Astrocyte (in vitro differentiated cells and primary cell): ENCODE results near the gene SOHLH2. TPM values are rescaled to one million over a fixed set of nuclear protein-coding genes. Genes with fewer than 3 reads are reported as not detected.

Experiments
- DNase-seq: peaks from one replicate; pipeline ENCODE4 v3.0.0-alpha.2; 2010; ENCODE audit warnings: low read depth
- FAIRE-seq: peaks from 2 replicates; lab custom pipeline; 2011; peaks lifted over from hg19 to GRCh38; lab: Jason Lieb, UNC
- H2AFZ ChIP-seq: 2 replicates; pipeline ENCODE4 v1.6.0; 2012; ENCODE audit warnings: low read depth, low read length, inconsistent platforms
- H3K27ac ChIP-seq: 2 replicates; pipeline ENCODE4 v1.5.1; 2011; ENCODE audit warnings: low read depth, low read length, inconsistent platforms
- H3K27me3 ChIP-seq: 2 replicates; pipeline ENCODE4 v1.6.0; 2011; ENCODE audit warnings: low read length, inconsistent platforms; ENCODE audit not compliant: insufficient read depth
- H3K36me3 ChIP-seq: 2 replicates; pipeline ENCODE4 v1.5.1; 2011; ENCODE audit warnings: low read length, inconsistent platforms; ENCODE audit not compliant: insufficient read depth
- H3K4me1 ChIP-seq: 2 replicates; pipeline ENCODE4 v1.5.1; 2011; ENCODE audit warnings: low read length, inconsistent platforms; ENCODE audit not compliant: insufficient read depth
- H3K4me2 ChIP-seq: 2 replicates; pipeline ENCODE4 v1.6.0; 2012; ENCODE audit warnings: low read length, inconsistent platforms
- H3K4me3 ChIP-seq: 2 replicates; pipeline ENCODE4 v1.5.1; 2011; ENCODE audit warnings: low read depth, mild to moderate bottlenecking, low read length, inconsistent platforms; ENCODE audit not compliant: insufficient read depth
- H3K79me2 ChIP-seq: 2 replicates; pipeline ENCODE4 v1.6.0; 2012; ENCODE audit warnings: mild to moderate bottlenecking, low read length, inconsistent platforms; ENCODE audit not compliant: insufficient read depth
- H3K9ac ChIP-seq: 2 replicates; pipeline ENCODE4 v1.6.0; 2012; ENCODE audit warnings: mild to moderate bottlenecking, low read length, inconsistent platforms
- H3K9me3 ChIP-seq: 2 replicates; pipeline ENCODE4 v1.5.1; 2012; ENCODE audit warnings: low read depth, mild to moderate bottlenecking, low read length, inconsistent platforms; ENCODE audit not compliant: insufficient read depth
- H4K20me1 ChIP-seq: 2 replicates; pipeline ENCODE4 v1.6.0; 2012; ENCODE audit warnings: low read length, inconsistent platforms; ENCODE audit not compliant: insufficient read depth
- H3K27ac Mint-ChIP-seq: one replicate; pipeline ENCODE4 v1.8.0; 2021; ENCODE audit warnings: mild to moderate bottlenecking, mixed read lengths; ENCODE audit not compliant: unreplicated experiment
- H3K27me3 Mint-ChIP-seq: one replicate; pipeline ENCODE4 v1.8.0; 2021; ENCODE audit warnings: low read depth, mixed read lengths; ENCODE audit not compliant: unreplicated experiment
- H3K36me3 Mint-ChIP-seq: one replicate; pipeline ENCODE4 v1.8.0; 2021; ENCODE audit warnings: low read depth, mixed read lengths; ENCODE audit not compliant: unreplicated experiment
- H3K4me1 Mint-ChIP-seq: one replicate; pipeline ENCODE4 v1.8.0; 2021; ENCODE audit warnings: low read depth, mixed read lengths; ENCODE audit not compliant: unreplicated experiment
- H3K4me3 Mint-ChIP-seq: one replicate; pipeline ENCODE4 v1.8.0; 2021; ENCODE audit warnings: mild to moderate bottlenecking, moderate library complexity, mixed read lengths; ENCODE audit not compliant: unreplicated experiment
- H3K9me3 Mint-ChIP-seq: one replicate; pipeline ENCODE4 v1.8.0; 2021; ENCODE audit warnings: mild to moderate bottlenecking, mixed read lengths; ENCODE audit not compliant: unreplicated experiment
- EZH2 ChIP-seq: IDR thresholded peaks from 2 replicates; pipeline ENCODE4 v1.6.1; 2012; ENCODE audit warnings: mild to moderate bottlenecking, low read length, inconsistent platforms; ENCODE audit not compliant: insufficient read depth
- total RNA-seq: library from RNA; stranded (reverse); gene quantifications from 2 replicates; pipeline ENCODE4 v1.2.1, GENCODE V29; 2021
- TF ChIP-seq, protein P1 (sequence below): IDR thresholded peaks from 2 replicates; pipeline ENCODE4 v1.5.1; 2011; ENCODE audit warnings: low read depth, mild to moderate bottlenecking, inconsistent platforms, low read length, moderate library complexity; ENCODE audit not compliant: insufficient read depth

The SOHLH2 gene
- total RNA-seq, 1 donor from 2014 or later, result not detected

DNA sequence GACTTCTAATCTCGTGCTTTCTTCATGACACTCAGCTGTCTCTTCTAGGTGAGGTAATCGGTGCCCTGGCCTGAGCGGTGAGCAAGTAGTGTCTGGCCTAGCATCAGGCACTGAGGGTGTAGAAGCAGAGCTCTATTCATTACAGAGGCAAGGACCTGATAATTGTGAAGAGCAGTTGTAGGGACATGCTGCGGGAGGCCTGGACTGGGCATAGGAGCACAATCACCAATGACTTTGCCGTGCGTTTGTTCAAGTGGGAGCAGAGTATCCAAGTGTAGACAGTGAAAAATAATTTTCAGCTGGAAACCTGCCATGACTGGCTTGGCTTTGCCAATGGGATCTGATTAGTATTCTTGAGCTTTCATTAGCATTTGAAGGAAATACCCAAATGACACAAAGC, 51.1 kb downstream of the SOHLH2 start:
- H3K4me2 ChIP-seq, result peak overlapping the region; percentile 67
- DNase-seq (peak; percentile 22), FAIRE-seq (no peak)
- no peak overlapping the region for H2AFZ ChIP-seq
- H3K27me3 Mint-ChIP-seq, result peaks cover 5% of the 10 kb centered on the region
- H3K4me1 ChIP-seq, result peaks cover 30% of the 10 kb centered on the region
- H3K9me3 Mint-ChIP-seq, result no peaks in the 10 kb centered on the region
- H3K9me3 ChIP-seq, result no peaks in the 10 kb centered on the region
- H4K20me1 ChIP-seq, result no peaks in the 10 kb centered on the region
- H3K36me3 ChIP-seq, result no peaks in the 10 kb centered on the region
- peaks cover 15% of the 10 kb centered on the region for H3K27me3 ChIP-seq
- no peaks in the 10 kb centered on the region for H3K79me2 ChIP-seq
- peaks cover 6% of the 10 kb centered on the region for H3K4me1 Mint-ChIP-seq
- H3K27ac Mint-ChIP-seq, result no peak overlapping the region
- H3K9ac ChIP-seq, result peak overlapping the region; percentile 31
- no peak overlapping the region for H3K4me3 ChIP-seq
- no peak for TF ChIP-seq EZH2
- TF ChIP-seq, protein P1, sequence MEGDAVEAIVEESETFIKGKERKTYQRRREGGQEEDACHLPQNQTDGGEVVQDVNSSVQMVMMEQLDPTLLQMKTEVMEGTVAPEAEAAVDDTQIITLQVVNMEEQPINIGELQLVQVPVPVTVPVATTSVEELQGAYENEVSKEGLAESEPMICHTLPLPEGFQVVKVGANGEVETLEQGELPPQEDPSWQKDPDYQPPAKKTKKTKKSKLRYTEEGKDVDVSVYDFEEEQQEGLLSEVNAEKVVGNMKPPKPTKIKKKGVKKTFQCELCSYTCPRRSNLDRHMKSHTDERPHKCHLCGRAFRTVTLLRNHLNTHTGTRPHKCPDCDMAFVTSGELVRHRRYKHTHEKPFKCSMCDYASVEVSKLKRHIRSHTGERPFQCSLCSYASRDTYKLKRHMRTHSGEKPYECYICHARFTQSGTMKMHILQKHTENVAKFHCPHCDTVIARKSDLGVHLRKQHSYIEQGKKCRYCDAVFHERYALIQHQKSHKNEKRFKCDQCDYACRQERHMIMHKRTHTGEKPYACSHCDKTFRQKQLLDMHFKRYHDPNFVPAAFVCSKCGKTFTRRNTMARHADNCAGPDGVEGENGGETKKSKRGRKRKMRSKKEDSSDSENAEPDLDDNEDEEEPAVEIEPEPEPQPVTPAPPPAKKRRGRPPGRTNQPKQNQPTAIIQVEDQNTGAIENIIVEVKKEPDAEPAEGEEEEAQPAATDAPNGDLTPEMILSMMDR, result no peak
- peak overlapping the region; percentile 59 for H3K27ac ChIP-seq
- no peak overlapping the region for H3K4me3 Mint-ChIP-seq
- no peaks in the 10 kb centered on the region for H3K36me3 Mint-ChIP-seq

DNA sequence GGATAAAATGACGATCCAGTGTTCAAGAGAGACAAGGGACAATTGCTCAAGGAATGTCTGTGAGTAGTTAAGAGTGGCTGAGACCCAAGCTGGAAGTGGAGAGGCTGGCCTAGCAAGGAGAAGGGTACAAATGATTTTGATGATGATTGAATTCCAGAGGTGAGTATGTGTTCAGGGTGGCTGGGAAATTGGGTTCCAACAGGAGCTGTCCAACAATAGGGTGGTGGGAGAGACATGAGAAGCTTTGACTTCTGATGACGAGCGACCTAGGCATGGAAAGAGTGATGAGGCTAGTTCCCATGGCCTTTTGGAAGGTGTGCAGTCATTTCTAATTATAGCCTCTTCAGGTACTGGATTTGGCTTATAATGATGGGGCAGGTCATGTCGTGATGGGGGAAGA, 54.1 kb downstream of the SOHLH2 start:
- Histone ChIP-seq H4K20me1 (no peaks in the 10 kb centered on the region), H3K27ac (no peak overlapping the region), H3K4me3 (no peak overlapping the region), H2AFZ (no peak overlapping the region), H3K4me1 (peaks cover 36% of the 10 kb centered on the region), H3K9me3 (no peaks in the 10 kb centered on the region), H3K4me2 (no peak overlapping the region), H3K36me3 (no peaks in the 10 kb centered on the region), H3K27me3 (peaks cover 15% of the 10 kb centered on the region), H3K9ac (no peak overlapping the region), H3K79me2 (no peaks in the 10 kb centered on the region)
- Mint-ChIP-seq H3K4me1 (peaks cover 9% of the 10 kb centered on the region), H3K27me3 (peaks cover 7% of the 10 kb centered on the region), H3K4me3 (no peak overlapping the region), H3K36me3 (no peaks in the 10 kb centered on the region), H3K27ac (no peak overlapping the region), H3K9me3 (no peaks in the 10 kb centered on the region)
- DNase-seq (no peak), FAIRE-seq (no peak)
- TF ChIP-seq, protein P1, result no peak
- no peak for TF ChIP-seq EZH2

DNA sequence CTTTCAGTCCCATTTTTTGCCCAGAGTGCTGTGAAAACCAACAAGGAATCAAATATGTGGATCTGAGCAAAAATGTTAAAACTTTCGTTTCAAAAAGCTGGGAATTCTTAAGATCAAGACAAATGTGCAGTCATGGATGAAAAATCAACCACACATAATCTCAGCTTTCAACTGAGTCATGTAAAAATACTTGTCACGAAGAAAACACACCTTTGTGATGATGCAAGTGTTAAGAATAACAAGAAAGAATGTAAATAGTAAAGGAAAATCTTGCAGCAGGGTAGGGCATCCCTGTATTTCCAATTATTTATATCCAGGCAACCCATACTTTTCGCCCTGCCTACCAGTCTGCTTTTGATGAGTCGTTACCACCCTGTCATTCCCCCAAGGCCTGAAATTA, 55.7 kb downstream of the SOHLH2 start:
- H3K9me3 Mint-ChIP-seq, result no peaks in the 10 kb centered on the region
- Histone ChIP-seq H3K9me3 (no peaks in the 10 kb centered on the region), H3K79me2 (no peaks in the 10 kb centered on the region), H3K27ac (peak overlapping the region; percentile 49), H3K36me3 (no peaks in the 10 kb centered on the region), H3K4me1 (peaks cover 29% of the 10 kb centered on the region), H3K4me3 (no peak overlapping the region), H4K20me1 (no peaks in the 10 kb centered on the region), H3K4me2 (peak overlapping the region; percentile 54), H3K9ac (no peak overlapping the region), H2AFZ (no peak overlapping the region), H3K27me3 (peaks cover 19% of the 10 kb centered on the region)
- no peak overlapping the region for H3K4me3 Mint-ChIP-seq
- H3K36me3 Mint-ChIP-seq, result no peaks in the 10 kb centered on the region
- DNase-seq (peak; percentile 74), FAIRE-seq (no peak)
- H3K4me1 Mint-ChIP-seq, result peaks cover 4% of the 10 kb centered on the region
- TF ChIP-seq EZH2, result no peak
- TF ChIP-seq, protein P1, result no peak
- no peak overlapping the region for H3K27ac Mint-ChIP-seq
- H3K27me3 Mint-ChIP-seq, result peaks cover 14% of the 10 kb centered on the region
